Measurements from ENCODE around the gene CLASP1.

- TF ChIP-seq TAF1 (IDR thresholded peaks at IDR 0.05; ENCODE audit: low read depth, low read length) = no peak
- TF ChIP-seq POLR2AphosphoS5 (IDR thresholded peaks at IDR 0.05; ENCODE audit: low read depth, low read length) = no peak
- TF ChIP-seq POLR2A (IDR thresholded peaks at IDR 0.05; ENCODE audit: low read depth, low read length) = no peak
These were observed 156.9 kb downstream of the CLASP1 start for GRCh38 chr2:121492409-121492808.

Measured in GM12891 (cell line).